CD4-positive, alpha-beta T cell treated with Interleukin-4 for 1 hour (primary cell): ENCODE results near the gene ANO10.
"Not testable (repeated sequence)": the region's sequence is repeated elsewhere in the genome, so short reads cannot be mapped to it uniquely, and the experiment has no call there.

Experiments used
- DNase-seq, 2 donors: peaks; one replicate each; pipeline ENCODE4 v3.0.0-alpha.2; 2020 to 2022

The ANO10 gene

GRCh38 chr3:43565661-43566341, 56.0 kb downstream of the ANO10 start:
- not testable (repeated sequence) for DNase-seq

- no peak for DNase-seq
Observed at GRCh38 chr3:43559961-43560360, 61.9 kb downstream of the ANO10 start.

DNA sequence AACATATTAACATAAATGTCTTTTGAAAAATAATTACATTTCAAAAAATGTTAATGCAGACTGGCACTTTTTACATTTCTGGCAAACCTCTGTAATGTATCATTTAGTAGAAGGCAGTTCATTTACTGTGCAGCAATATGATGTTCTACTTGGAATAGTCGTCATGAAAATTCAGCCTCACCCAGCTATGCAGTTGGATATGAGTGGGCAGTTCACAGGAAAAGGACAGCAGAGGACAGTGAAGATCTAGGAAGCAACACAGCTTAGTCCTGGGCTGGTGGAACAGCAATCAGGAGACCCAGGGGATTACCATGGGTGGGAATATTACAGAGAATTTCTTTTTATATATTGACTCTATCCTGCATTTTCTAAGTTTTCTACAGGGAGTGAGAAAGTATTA, 63.6 kb downstream of the ANO10 start:
- DNase-seq = no peak

DNA sequence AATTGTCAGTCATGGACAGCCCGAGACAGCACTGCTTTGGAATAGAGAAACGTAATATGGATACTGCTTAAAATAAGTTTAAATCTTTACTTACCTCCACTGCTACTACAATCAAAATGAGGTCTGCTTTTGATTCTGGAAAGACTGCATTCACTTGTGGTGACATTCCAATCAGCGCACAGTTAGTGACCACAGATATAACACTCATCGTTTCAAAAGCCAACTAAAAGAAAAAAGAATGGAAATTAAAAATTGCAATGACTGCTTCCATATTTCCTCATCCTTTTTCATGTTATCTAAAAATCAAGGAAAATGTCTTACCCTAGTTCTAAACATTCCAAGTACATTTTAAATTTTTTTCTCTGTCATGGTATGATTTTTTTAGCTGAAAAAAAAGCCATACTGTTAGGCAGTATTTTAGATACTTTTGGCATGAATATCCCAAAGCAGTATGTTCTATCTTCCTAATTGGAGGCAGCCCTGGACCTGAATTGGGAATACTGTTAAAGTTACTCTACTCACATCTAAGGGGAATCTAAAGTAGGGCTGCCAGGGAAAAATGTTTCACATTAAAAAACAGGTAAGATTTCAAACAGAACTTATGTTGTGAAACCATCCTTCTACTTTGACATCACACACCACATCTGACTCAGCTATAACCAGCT, 72.1 kb downstream of the ANO10 start:
- DNase-seq = no peak

- peak in 1 of 2 donors; percentile 65 for DNase-seq
Observed at GRCh38 chr3:43544277-43544676, 77.5 kb downstream of the ANO10 start.

DNA sequence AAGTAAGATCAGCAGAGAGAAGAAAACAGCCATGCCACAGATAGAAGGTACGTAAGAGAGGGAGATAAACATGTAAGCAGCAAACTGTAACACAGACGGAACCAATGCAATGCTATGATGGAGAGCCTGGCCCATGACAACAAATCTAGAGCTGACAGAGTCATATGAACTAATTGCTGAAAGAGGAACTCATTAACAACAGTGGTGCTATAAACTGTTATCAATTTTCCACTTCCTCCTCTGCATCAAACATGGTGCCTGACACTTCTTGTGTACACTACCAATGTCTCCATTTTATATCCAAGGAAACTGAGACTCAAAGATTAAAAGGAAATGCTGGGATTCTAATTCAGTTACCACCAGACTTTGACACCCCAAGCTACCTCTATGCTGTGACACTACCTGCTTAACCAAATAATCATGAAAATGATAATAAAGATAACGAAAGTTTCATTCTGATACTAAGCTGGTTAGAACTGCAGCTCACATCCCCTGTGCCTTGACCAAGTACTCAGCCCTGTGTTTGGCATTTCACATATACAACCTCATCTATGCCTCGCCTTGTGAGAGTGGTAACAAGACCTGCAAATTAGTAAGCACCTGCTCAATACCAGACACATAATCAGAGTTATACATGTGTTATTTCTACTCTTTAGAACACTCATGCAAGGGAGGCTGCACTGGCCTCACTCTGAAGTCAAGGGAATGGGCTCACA, 79.3 kb downstream of the ANO10 start:
- DNase-seq = no peak

DNA sequence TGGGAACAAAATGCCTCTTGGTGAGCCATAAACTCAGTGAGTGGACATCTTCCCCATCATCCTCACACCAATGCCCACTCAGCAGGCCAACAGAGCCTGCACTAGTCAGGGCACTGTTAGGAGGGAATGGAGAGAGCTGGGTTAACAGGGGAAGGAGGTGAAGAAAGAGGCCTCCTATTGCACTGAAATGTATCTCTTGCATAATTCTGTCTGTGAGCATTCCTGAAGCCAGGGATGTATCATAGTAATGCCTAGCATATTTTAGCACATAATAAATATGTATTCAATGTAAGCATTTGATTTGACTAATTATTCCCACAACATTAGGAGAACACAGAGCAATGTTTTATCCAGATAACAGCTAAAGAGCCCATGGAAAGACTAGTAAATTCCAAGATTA, 81.2 kb downstream of the ANO10 start:
- no peak for DNase-seq

DNA sequence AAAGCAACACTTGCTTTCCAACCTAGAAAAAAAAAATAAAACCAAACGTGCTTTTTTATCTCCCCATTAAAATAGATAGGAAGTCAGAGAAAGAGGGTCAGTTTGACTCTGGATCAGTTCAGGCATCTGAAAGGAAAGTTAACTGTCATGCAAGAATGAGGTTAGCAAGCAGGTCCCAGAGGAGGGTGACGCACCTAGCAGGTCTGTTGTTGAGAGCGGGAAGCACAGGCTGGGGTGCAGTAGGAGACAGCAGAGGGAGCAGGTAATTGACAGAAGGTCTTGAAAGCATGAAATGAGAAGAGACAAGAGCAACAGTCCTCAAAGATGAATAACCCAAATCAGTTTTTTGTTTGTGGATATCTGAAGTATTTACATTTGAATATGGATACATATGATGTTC, 82.5 kb downstream of the ANO10 start:
- DNase-seq = no peak

- DNase-seq = no peak
Observed at GRCh38 chr3:43537225-43537624, 84.6 kb downstream of the ANO10 start.

DNA sequence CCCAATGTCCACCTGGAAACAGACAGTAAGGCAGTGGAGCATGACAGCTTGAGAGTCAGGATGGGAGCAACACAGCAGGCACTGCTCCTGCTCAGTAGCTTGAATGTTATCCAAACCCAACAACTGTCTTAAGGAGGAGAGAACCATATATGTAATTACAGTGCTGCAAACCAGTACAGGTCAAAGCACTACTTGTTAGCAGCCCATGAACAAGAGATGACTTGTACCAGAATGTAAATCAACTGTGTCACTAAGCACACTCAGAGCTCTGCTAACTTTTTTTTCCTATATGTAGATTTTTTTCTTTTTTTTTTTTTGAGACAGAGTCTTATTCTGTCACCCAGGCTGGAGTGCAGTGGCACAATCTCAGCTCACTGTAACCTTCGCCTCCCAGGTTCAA, 87.1 kb downstream of the ANO10 start:
- DNase-seq = no peak

- no peak for DNase-seq
Observed at GRCh38 chr3:43533009-43533408, 88.8 kb downstream of the ANO10 start.

DNA sequence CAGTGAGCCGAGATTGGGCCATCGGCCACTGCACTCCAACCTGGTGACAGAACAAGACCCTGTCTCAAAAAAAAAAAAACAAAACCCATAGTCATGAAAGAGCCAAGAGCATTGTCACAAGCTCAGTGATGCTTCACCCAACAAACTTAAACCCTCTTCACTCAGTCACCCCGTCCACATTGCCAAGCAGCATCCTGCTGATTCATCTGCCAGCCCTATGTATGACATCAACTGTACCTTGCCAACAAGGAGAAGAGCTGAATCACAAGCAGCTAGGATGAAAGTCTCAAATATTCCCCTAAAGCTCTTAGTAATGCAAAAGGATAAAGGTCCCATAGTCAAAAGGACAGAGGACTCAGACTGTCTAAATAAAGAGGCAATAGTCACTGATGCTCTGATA, 90.0 kb downstream of the ANO10 start:
- no peak for DNase-seq

DNA sequence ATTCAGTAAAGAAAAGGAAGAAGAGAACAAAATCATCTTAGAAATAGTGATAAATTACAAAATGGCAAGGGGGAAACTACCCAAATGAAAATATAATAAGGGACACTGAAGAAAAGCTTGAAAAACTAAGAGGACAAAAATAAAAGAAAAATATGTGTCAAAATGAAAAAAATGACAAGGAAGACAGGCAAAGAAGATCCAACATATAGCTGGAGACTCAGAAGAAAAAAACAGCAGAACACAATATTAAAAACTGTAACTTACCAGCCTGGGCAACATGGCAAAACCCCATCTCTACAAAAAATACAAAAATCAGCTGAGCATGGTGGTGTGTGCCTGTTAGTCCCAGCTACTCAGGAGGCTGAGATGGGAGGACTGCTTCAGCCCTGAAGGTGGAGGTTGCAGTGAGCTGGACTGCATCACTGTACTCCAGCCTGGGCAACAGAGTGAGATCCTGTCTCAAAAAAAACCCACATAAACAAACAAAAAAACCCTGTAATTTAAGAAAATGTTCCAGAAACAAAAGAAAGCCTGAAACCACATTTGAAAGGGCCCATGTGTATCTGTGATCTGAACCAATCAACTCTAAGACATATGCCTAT, 93.2 kb downstream of the ANO10 start:
- no peak for DNase-seq

GRCh38 chr3:43526956-43527355, 94.9 kb downstream of the ANO10 start:
- no peak for DNase-seq

DNA sequence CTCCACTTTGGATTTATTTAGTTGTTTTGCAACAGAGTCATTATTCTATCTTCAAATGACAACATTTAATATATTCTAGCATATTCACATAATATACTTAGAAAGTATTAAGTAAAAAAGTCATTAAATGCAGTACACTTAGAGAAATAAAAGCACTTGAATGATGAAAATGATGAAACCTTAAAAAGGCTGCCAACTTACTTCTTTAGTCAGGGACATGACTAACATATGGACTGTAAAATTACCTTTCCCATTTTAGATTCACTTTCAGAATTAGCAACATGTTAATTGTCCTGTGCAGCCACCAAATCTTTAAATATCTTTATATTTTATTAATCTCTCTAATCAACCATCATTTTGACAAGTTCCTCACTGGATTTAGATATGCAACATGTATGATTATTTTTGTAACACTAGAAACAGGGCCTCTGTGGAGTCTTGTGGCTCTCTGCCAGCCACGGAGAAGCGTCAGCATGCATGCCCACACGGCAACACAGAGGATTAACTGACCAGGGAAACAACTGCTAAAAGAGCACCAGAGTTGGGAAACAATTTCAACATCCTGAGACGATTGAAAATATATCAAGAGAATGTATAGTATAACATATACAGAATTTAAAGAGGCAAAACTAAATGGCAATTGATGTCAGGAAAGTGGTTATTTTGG, 95.7 kb downstream of the ANO10 start:
- DNase-seq = no peak

DNA sequence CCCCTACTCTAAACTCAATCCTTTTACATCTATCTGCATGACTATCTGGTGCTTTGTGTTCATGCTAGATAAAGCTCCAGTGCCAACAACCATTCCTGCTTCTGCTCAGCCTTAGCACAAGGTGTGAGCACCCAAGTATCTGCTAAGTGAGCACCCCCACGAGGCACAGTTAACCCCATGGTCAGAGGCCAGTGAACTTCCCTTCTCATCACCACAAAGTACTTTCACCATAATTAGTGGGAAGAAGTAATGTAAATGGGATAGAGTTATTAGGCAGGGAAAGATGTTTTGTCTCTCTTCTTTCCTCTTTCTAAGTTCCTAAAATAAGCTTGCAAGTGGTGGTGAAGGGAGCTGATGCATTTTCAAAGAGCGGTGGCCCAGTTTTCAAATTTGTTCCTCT, 96.4 kb downstream of the ANO10 start:
- no peak for DNase-seq

DNA sequence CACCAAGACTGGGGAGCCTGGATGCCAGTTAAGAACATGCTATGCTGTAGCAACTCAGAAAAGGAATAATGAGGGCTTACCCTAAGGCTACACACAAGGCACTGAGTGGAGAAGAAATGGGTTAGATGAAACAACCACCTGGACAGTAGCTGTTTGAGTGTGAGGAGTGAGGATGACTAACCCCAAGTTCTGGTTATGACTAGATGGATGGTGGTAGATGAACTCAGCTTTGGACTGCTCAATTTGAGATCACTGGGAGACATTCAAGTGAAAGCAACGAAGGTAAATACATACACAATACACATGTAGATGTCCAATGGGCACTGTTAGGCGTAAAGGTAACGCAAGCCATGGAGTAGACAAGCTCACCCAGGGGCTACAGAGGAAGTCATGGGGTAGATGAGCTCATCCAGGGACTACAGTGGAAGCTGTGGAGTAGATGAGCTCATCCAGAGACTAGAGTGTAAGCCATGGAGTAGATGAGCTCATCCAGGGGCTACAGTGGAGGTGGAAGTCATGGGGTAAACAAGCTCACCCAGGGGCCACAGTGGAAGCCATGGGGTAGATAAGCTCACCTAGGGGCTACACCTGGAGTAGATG, 98.3 kb downstream of the ANO10 start:
- DNase-seq = no peak

GRCh38 chr3:43522727-43523362, 99.0 kb downstream of the ANO10 start:
- DNase-seq = no peak

GRCh38 chr3:43521941-43522340, 99.9 kb downstream of the ANO10 start:
- DNase-seq = no peak

GRCh38 chr3:43518515-43518914, 103.3 kb downstream of the ANO10 start:
- DNase-seq = not testable (repeated sequence)

GRCh38 chr3:43515970-43516635, 105.7 kb downstream of the ANO10 start:
- no peak for DNase-seq
